T-helper 22 cell (primary cell): Measurements from ENCODE around the gene ATXN7L1.

Experiments used
- DNase-seq: peaks from one replicate; pipeline ENCODE4 v3.0.0-alpha.2; 2020; ENCODE audit warnings: low read depth

Gene ATXN7L1

DNA sequence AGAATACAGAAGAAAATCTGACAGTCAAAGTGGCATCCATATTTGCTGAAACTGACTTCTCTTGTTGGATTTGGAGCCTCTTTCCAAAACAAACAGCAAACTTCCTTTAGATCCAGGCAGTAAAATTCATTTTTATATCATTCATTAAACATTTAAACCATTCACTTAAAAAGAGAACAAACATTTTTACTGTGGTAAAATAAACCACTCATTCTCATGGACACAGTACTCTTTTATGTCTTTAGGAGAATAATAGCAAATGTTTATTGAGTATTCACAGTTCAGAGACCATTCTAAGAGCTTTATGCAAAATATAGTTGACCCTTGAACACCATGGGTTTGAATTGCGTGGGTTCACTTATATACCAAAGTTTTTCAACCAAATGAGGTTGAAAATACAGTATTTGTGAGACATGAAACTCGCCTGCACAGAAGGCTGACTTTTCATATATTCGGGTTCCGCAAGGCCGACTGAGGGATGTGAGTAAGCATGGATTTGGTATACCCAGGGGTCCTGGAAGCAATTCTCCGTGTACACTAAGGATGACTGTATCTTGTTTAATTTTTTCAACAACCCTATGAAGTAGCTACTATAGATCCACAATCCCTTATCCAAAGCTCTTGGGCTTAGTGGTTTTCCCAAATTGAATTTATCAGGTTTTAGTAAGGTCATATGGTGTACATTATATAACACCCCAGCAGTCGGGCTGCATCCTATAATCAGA, 49.1 kb downstream of the ATXN7L1 start:
- DNase-seq: no peak

DNA sequence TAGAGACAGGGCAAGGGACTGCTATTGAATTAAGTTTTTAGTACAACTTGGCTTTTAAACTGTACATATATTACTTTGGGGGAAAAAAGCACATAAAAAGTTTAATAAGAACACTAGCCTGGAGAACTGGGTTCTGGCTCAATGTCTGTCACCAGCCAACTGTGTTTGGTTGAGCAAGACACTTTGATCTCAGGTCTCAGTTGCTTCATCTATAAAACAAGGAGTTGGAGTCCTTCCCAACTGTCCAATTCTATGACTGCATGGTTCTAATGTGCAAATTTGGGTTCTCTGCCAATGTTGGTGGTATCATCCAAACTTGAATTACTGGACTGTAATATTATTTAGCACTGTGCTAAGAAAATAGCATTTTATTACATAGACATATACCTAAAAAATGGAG, 50.3 kb downstream of the ATXN7L1 start:
- DNase-seq: no peak

DNA sequence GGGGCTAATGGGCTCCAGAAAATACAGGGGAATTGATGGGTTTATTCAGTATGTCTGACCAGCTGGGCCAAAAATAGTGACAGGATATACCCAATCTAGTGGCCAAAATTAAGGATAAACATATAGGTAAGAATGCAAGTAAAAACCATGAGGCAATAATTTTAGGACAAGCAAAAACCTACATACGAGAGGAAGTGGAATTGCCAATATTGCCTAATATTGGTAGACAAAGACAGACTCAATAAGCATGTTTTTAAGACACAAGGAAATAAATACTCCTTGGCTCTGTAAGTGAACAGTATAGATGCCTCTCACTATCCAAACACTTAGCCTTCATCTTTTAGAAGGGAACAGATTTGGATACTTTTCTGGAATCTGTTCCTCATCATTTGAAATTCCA, 51.0 kb downstream of the ATXN7L1 start:
- DNase-seq: no peak

DNA sequence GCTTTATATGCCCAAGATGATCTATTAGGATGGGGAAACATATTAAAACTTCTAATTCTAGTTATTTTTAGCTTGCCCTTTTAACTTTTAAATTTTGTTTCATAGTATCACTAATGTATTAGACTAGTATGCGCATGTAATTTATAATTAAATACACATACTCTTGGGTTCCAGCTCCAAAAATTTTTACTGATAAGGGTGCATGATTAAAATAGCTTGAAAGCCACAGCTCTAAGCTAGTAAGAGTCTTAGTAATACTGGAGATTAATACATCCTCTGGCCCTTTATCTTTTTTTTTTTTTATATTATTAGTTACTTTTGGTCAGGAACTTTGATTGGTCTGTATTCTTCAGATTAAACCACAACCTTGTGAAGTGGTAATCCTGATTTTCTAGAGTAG, 53.6 kb downstream of the ATXN7L1 start:
- no peak for DNase-seq

DNA sequence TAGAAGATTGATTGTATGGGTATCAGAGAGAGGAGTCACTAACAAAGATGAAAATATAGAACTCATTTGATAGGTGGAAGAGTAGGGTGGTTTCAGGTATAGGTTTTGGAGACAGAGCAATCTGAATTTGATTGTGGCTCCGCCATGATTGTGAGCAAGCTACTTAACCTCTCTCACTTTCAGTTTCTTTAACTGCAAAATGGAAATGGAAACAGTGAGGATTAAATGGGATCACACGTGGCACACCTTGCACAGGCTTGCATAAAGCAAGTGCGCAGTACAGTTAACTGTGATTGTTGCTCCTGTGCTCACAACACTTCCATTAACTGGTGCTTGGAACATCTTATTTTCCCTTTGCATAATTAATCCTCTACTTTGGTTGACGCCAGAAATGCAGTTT, 54.9 kb downstream of the ATXN7L1 start:
- no peak for DNase-seq

DNA sequence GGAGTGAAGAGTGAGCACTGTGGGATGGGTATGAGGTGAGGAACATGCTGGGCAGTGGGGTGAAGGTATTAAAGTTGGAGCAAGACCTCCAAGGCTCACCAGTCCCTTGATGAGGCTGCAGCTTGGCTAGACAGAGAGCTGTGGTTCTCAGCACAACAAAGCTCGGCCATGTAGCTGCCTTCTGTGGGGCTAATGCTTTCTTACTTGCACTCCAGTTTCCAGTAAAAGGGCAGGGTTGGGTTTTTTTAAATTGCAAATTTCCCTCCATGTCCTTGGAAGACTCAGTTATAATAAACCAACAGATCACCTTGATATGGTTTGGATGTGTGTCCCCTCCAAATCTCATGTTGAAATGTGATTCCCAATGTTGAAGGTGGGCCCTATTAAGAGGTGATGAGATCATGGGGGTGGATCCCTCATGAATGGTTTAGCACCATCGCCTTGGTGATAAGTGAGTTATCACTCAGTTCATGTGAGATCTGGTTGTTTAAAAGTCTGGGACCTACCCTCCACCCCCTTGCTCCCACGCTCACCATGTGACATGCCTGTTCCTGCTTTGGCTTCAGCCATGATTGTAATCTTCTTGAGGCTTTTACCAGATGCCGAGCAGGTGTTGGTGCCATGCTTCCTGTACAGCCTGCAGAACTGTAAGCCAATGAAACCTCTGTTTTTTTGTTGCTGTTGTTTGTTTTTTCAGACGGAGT, 55.9 kb downstream of the ATXN7L1 start:
- DNase-seq: no peak

DNA sequence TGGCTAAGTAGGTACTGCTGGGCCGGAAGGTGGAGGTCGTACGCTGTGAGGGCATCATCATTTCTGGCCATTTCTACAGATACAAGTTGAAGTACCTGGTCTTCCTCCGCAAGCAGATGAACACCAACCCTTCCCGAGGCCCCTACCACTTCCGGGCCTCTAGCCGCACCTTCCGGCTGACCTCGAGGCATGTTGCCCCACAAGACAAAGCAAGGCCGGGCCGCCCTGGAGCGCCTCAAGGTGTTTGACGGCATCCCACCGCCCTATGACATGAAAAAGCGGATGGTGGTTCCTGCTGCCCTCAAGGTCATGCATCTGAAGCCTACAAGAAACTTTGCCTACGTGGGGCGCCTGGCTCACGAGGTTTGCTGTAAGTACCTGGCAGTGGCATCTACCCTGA, 56.8 kb downstream of the ATXN7L1 start:
- no peak for DNase-seq

DNA sequence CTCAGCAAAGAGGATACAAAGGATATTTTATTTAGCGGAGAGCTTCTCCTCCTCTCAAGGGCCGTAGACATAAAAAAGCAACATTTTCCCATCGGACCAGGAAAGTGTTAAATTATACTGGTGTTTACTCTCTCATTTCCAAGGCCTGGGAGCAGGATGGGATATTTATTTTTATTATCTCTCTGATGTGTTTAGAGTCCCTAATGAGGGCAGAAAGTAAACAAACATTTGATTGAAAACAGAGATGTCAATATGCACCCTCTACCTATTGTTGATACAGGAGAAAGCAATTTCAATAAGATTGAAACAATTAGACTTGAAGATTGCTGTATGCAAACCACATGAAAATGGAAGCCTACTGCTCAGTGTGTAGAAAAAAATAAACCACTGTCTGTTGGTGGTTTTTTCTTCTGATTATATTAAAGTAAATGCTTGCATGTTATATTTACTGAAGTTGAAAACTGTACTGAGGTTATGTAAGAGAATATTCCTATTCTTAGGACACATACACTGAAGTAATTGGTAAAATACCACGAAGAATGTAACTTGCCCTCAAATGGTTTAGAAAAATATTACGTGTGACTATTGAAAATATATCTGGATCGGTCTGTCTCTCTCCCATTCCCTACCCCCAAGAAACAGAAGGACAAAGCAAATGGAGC, 59.3 kb downstream of the ATXN7L1 start:
- no peak for DNase-seq

DNA sequence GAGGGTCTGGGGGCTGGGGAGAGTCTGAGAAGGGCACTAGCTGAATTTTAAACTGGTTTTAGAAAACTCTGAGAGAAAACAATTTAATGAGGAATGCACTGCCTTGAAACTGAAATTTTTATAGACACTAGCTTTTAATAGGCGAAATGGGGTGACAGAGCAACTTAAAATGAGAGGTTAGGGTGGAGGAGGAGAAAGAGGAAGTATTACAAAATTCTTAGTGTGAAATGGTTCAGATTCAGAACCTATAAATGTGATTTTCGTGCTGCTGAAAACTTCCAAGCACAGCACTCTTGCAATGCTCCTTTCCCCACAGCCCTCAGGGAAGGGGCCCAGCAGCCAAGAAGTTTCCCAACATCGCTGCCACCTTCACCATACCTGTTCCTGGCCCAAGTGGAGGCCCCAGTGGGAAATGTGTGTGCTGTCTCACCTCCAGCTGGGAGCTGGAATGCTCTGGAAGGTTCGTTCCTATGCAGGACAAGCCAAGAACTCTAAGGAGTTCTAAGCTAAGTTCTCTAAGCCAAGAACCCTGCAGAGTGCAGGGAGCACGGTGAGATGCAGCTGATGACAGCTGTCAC, 60.0 kb downstream of the ATXN7L1 start:
- DNase-seq: no peak

DNA sequence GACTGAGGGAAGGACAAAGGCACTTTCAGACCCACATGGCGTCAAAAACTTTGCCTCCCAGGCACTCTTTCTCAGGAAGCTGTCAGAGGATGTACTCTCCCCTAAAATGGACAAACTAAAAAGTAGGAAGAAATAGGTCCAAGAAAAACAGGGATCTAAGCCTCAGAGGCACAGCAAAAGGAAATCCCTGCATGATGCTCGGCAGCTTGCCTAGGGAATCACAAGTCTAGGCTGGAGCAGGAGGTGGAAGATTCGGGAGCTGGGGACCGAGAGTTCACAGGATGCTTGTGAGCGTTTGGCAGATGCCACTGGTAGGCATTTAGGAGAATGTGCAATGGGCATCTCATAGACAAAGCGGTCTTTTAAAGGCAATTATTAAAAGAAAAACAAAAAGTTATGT, 60.8 kb downstream of the ATXN7L1 start:
- DNase-seq: no peak

DNA sequence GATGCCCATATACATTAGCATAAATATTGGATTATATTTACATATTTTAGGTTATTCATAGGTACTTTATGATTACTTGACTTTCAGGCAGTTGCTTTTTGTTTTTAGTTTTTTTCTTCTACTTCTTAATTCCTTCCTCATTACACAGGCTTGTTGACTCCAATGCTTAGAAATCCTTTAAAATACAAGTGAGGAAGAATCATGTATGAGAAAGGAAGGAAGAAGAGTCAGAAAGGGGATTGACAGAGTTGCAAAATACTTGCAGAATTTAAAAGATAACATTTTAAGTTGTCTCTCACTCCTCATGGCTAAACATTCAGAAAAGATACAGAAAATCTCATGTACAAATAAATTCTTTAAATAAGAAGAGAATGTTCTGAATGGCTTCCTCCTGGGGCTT, 61.9 kb downstream of the ATXN7L1 start:
- DNase-seq: no peak

DNA sequence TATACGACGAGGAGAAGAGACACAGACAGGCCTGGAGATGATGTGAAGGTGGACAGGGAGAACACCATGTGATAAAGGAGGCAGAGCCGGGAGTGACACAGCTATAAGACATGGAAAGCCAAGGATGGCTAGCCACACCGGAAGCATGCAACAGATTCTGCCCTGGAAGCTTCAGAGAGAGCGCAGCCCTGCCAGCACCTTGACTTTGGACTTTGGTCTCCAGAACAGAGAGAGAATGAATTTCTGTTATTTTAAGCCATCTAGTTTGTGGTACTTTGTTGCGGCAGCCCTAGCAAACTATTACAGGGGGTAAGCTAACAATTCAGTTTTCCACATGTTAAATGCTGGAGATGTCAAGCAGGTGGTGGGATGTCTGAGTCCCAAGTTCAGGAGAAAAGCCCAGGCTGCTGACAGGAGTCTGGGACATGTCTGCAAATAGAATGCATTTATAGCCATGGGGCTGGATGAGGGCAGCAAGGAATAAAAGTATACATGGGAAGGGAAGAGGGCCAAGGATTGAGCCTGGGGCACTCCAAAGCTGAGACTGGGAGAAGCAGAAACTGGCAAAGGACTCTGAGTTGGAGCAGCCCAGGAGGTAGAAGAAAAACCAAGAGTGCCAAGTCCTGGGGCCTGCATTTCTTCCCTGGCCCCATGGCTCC, 65.1 kb downstream of the ATXN7L1 start:
- DNase-seq: no peak

DNA sequence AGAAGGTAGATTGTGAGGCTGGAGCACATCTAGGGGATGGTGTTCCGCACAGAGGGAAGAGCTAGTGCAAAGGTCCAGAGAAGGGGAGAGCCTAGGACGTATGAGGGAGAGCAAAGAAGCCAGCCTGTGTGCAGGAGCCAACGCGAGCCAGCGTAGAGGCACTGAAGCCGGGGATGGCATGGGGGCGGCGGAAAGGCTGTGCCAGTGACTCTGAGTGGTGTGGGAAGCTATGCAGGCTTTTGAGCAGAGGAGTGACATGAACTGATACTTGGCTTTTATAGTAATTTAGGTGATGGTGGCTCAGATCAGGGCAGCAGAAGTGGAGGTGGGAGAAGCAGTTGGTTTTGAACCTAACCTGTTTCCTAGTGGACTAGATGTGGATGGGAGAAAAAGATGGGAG, 65.8 kb downstream of the ATXN7L1 start:
- DNase-seq: no peak

DNA sequence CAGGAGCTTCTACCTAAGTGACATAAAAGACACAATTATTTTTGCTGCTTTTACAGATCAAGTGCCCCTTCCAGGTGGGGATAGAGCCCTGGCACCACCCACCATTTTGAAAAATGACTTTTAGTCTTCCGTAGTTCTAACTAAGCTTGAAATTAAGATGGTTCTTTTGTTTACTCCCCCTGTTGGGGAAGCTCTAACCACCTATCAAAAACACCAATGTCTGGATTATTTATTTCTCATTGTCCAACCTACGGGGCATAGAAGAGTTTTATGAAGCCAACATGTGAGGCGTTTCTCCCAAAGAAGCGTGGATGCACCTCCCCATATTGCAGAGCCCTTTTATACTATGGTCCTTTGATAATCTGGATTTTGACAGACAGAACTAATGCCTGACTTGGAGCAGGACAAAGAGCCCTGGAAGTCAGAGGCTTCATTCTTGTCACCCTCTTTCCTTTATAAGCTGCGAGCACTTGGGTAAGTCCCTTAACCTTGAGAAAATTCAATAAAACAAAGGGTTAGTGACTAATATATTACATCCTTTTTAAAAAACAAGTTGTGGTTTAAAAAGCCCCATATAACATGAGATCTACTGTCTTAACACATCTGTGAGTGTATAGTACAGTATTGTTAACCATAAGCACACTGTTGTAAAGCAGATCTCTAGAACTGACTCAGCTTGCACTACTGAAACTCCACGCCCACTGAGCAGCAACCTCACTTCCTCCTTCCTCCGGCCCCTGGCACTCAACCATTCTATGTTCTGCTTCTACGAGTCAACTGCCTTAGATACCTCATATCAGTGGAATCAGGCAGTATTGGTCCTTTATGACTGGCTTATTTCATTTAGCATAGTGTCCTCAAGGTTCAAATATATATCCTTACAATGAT, 67.5 kb downstream of the ATXN7L1 start:
- peak; percentile 62 for DNase-seq

DNA sequence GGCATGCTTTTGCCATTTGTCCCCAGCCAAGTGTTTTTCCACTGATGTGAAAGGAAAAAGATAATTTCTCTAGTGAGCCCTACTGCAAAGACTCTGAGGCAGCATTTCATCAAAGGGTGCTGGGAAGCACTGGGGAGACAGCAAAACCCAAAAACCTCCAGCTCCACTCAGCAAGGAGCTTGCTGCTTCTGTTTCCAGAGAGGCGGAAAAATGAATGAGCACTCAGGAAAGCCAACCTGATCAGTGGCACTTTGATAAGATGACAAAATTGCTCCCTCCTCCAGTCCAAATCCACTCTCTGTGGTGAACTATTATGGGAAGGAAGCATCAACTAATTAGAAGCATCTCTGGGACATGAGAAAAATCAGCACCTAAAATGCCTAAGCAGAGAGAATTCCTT, 68.2 kb downstream of the ATXN7L1 start:
- DNase-seq: no peak

DNA sequence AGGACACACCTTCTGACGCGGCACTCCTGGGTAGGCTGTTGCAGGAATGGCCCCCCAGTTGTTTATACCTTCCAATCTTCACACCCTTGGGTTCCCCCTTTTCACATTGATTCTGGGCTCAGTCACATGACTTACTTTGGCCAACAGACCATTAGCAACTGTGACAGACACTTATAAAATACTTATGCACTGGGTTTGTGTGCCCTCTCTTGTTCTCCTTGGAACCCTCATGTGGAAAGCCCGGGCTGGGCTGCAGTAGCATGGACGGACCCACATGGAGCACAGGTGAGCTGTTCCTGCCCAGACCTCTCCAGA, 69.0 kb downstream of the ATXN7L1 start:
- DNase-seq: no peak

DNA sequence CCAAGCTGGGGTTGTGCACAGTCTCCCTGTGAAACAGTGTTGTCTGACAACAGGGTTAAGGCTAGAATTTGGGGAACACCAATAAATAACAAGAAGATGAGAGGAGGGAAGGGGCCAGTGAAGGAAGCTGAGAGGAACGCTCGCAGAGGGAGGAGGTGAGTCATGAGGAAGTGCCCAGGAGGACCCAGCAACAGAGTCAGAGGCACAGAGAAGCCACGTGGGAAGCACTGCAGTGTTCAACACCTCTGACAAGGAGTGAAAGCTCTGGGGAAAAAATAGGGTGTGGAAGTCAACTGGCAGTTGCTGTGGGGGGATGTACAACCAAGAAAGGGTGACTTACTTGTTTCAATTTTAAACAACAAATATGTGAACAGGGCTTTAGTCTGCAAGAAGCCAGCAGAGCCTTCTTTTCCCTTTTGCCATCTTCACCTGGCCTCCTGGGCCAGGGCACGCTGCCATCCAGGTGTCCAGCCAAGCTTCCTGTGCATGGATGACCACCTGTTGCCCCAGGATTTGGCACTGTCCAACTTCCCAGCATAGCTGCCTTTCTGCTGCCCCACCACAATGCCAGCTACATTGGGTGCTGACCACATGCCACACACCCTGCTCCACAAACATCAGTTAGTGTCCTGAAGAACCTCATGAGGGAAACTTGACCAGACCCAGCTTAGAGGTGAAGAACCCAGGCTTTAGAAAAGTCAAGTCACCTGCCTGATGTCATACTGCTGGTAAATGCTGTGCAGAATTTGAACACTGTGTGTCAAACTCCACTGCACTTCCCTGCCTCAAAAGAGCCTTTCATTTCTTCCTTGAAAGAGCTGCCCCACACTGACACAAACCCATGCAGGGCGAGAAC, 69.6 kb downstream of the ATXN7L1 start:
- peak; percentile 22 for DNase-seq

DNA sequence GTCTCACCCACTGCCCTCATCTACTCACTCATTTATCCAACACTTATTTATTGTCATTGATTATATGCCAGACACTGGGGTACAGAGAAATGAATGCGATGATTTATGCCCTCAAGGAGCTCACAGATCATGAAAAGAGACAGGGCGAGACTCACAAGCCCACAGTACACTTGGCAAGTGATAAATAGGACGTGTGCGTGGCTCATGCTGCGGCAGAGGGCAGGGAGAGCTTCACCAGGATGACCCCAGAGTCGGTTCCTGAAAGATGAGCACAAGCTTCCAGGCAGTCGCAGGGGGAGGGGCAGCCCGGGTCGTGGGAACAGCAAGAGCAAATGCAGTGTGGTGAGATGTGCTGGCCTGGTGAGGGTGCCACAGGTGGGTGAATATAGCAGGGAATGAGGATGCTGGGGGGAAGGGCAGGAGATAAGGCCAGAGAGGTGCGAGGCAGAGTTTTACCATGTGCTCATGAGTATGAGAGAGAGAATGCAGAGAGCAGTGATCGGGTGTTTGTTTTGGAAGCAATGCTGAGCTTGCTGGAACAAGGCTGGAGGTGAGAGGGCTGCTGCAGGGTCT, 70.9 kb downstream of the ATXN7L1 start:
- no peak for DNase-seq

DNA sequence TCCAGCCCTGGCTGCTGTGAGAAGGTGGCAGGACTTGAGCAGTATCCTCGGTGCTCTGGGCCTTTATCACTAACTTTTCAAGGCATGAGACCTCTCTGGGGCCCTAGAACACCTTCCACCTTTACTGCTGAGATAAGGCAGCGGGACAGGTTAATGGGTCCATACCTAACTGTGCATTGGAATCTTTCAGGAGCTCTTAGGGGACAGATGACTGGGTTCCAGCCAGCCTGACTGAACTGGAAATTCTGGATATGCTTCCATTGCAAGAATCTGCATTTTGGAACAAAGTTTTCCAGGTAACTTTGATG, 73.0 kb downstream of the ATXN7L1 start:
- DNase-seq: no peak

DNA sequence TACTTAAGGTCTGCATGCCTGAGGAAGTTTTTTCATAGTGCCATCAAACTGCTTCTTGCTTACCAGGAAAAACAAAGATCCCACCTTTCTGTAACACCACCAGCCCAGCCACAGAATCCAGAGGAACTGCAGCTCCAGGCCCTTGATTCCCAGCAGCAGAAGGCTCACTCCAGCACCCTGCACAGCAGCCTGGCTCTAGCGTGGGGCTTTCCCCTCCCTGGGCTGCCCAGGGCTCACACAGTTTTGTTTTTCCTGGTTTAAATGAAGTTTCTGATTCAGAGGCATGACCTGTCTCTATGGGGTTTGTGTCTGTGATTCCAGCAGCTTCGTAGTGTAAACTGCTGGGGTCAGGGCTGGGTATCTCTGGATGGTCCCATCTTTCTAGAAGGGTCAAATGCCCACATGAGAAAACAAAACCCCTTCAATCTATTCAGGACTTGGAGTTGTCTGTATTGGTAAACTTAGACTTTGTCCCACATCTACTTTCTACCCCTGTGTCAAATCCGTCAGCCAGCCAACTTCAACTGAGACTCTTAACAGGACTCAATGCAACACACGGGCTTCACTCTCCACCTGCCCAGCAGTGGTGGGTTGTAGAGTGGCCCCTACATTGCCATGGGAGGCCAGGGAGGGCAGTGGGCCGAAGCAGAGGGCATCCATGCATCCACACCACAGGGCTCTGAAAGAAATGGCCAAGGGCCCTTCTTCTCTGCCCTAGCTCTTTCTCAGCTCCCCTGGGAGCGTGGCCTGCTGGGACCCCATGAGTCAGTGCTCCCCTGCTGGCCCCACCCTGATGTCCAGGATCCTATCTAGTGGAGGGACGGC, 73.6 kb downstream of the ATXN7L1 start:
- no peak for DNase-seq
